H1 (cell line): Measurements from ENCODE around the gene IL37.

Experiments
- CTCF ChIP-seq, 3 experiments: IDR thresholded peaks; 1 replicate in 2 of 3; 2 replicates in 1 of 3; pipeline versions ENCODE4 v1.5.1 to v1.6.1; 2011; ENCODE audit warnings: low read length in 3 of 3, mild to moderate bottlenecking in 3 of 3, inconsistent platforms in 2 of 3, low read depth in 1 of 3, moderate library complexity in 1 of 3; ENCODE audit not compliant: insufficient read depth in 1 of 3; ENCODE audit errors: control extremely low read depth in 1 of 3
- E2F6 ChIP-seq: IDR thresholded peaks from 2 replicates; pipeline ENCODE4 v1.6.1; 2012; ENCODE audit warnings: inconsistent platforms
- EGR1 ChIP-seq: IDR thresholded peaks from 2 replicates; pipeline ENCODE4 v1.6.1; 2011; ENCODE audit warnings: low read depth, low read length, borderline replicate concordance
- EP300 ChIP-seq, 2 experiments: IDR thresholded peaks; 1 replicate in 1 of 2; 2 replicates in 1 of 2; pipeline ENCODE4 v1.6.1; 2011 to 2012; ENCODE audit warnings: low read depth in 2 of 2, low read length in 2 of 2, mild to moderate bottlenecking in 2 of 2, borderline replicate concordance in 1 of 2, inconsistent platforms in 1 of 2, moderate library complexity in 1 of 2
- JUN ChIP-seq: IDR thresholded peaks from 2 replicates; pipeline ENCODE4 v1.6.1; 2011; ENCODE audit warnings: low read depth, mild to moderate bottlenecking, improper control_type of control experiment, low read length
- JUND ChIP-seq: IDR thresholded peaks from 2 replicates; pipeline ENCODE4 v1.6.1; 2011; ENCODE audit warnings: mild to moderate bottlenecking, improper control_type of control experiment, low read length
- MAX ChIP-seq: IDR thresholded peaks from 2 replicates; pipeline ENCODE4 v1.6.1; 2012; ENCODE audit warnings: inconsistent platforms
- POLR2A ChIP-seq, 2 experiments: IDR thresholded peaks; 1 replicate in 1 of 2; 2 replicates in 1 of 2; pipeline ENCODE4 v1.6.1; 2011; ENCODE audit warnings: low read depth in 2 of 2, low read length in 2 of 2, mild to moderate bottlenecking in 2 of 2; ENCODE audit errors: control extremely low read depth in 1 of 2
- TBP ChIP-seq: IDR thresholded peaks from 2 replicates; pipeline ENCODE4 v1.6.1; 2011; ENCODE audit warnings: low read depth, low read length, improper control_type of control experiment
- TEAD4 ChIP-seq: IDR thresholded peaks from 2 replicates; pipeline ENCODE4 v1.6.1; 2012; ENCODE audit warnings: low read depth, low read length, inconsistent platforms, mixed read lengths

- no peak for TF ChIP-seq POLR2A (IDR thresholded peaks at IDR 0.05; ENCODE audit: control extremely low read depth in 1 of 2, low read depth in 2 of 2, low read length in 2 of 2)
- TF ChIP-seq EGR1: no peak
- no peak for TF ChIP-seq CTCF (IDR thresholded peaks at IDR 0.05; ENCODE audit: control extremely low read depth in 1 of 3, insufficient read depth in 1 of 3, low read depth in 1 of 3, low read length in 3 of 3)
- no peak for TF ChIP-seq EP300 (IDR thresholded peaks at IDR 0.05; ENCODE audit: borderline replicate concordance in 1 of 2, low read depth in 2 of 2, low read length in 2 of 2)
- TF ChIP-seq MAX: no peak
- no peak for TF ChIP-seq JUN
- TF ChIP-seq TBP: no peak
- no peak for TF ChIP-seq E2F6
- TF ChIP-seq JUND: no peak
- no peak for TF ChIP-seq TEAD4
Measured at GRCh38 chr2:112869258-112869842, 41.6 kb upstream of the IL37 start.
